22Rv1 (cell line): Measurements from ENCODE around the gene MSRB2.

Experiments used
- ZFX ChIP-seq: fragments of 450-650 bp; IDR thresholded peaks from 2 replicates; pipeline ENCODE4 v1.6.1; 2017; ENCODE audit warnings: antibody characterized with exemption, borderline replicate concordance
- TF ChIP-seq, protein P1 (sequence below): fragments of 450-650 bp; IDR thresholded peaks from 2 replicates; pipeline ENCODE4 v1.5.1; 2017; ENCODE audit warnings: mild to moderate bottlenecking

DNA sequence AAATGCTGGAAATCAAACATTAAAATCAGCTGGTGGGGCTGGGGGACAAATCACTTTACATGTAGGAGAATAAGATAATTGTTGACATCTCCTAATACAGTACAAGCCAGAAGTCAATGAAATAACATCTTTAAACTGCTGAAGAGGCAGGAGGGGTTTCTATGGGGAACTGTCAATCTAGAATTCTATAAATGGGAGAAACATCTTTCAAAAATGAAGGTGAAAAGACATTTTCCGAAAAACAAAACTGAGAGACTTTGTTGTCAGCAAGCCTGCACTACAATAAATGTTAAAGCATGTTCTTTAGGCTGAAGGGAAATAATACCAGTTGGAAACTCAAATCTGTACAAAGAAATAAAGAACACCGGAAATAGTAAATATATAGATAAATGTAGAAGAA is 17.3 kb upstream of the MSRB2 start:
- TF ChIP-seq, protein P1, sequence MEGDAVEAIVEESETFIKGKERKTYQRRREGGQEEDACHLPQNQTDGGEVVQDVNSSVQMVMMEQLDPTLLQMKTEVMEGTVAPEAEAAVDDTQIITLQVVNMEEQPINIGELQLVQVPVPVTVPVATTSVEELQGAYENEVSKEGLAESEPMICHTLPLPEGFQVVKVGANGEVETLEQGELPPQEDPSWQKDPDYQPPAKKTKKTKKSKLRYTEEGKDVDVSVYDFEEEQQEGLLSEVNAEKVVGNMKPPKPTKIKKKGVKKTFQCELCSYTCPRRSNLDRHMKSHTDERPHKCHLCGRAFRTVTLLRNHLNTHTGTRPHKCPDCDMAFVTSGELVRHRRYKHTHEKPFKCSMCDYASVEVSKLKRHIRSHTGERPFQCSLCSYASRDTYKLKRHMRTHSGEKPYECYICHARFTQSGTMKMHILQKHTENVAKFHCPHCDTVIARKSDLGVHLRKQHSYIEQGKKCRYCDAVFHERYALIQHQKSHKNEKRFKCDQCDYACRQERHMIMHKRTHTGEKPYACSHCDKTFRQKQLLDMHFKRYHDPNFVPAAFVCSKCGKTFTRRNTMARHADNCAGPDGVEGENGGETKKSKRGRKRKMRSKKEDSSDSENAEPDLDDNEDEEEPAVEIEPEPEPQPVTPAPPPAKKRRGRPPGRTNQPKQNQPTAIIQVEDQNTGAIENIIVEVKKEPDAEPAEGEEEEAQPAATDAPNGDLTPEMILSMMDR: no peak
- TF ChIP-seq ZFX: no peak
